Stimulated activated CD4-positive, alpha-beta T cell treated with anti-CD3 and anti-CD28 coated beads, Interleukin-15, amount 100 ng/mL, for 1 hour (primary cell): Measurements from ENCODE around the gene LAD1.

Source experiments
- DNase-seq, 2 donors: peaks; one replicate each; pipeline ENCODE4 v3.0.0-alpha.2; 2020; ENCODE audit warnings: low read depth in 1 of 2, low spot score in 1 of 2

LAD1 gene

DNA sequence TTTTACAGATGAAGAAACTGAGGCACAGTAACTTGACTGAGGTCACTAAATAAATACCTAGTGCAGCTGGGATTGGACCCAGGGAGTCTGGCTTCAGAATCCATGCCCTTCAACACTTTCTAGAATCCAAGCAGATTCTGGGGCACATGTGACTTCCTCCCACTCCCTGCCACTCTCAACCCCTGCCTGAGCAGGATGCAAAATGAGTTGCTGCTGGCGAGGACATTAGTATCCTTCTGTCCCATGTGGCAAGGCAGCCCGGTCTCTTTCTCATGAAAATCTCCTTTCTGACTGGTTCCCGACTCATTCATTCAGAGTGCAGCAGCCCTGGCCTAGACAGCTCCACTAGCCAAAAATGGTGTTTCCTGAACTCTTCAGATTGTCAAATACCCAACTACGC, 50.0 kb downstream of the LAD1 start:
- DNase-seq: no peak

DNA sequence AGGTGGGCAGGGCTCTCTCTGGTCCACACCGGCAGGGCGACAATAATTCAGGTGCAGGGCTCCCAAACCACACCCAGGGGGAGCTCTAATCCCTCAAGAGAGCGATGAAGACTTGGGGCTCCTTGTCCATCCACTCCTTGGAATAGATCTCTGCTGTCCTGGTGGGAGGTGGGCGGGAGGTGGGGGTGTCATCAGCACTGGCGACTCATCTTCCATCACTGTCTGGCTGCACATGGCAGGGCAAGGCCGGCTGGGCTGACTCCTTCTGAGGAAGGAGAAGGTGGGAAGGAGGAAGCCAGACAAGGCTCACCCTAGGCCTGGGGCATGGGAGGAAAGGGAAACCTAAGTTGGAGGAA, 50.9 kb downstream of the LAD1 start:
- no peak for DNase-seq

DNA sequence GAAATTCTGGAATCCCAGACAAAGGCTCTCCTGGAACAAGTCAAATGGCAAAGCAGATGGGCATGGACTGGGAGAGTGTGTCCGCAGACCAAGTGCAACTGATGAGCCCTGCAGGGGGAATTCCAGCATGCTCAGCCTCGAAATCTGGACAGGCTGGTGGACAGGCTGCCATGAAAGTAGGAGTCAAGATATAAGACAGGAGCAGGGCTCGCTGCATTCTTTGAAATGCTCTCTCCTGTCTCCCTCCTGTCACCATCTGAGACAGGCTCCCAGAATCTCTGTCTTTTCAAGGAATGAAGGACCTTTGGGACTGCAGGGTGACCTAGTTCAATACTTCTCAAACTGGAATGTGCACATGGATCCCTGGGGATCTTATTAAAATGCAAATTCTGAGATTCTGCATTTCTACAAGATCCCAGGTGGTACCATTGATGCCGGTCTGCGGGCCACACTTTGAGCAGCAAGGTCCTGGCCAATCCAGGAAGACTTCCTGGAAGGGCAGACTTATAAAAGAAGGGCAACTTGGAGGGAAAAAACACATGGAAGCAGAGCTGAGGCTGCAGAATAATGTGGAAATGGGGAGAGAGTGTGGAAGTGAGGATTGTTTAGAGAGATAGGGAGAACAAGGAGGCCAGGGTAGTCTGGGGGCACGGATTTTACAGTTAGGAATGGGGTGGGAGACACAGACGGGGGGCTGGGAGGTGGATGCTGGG, 51.5 kb downstream of the LAD1 start:
- DNase-seq: no peak

DNA sequence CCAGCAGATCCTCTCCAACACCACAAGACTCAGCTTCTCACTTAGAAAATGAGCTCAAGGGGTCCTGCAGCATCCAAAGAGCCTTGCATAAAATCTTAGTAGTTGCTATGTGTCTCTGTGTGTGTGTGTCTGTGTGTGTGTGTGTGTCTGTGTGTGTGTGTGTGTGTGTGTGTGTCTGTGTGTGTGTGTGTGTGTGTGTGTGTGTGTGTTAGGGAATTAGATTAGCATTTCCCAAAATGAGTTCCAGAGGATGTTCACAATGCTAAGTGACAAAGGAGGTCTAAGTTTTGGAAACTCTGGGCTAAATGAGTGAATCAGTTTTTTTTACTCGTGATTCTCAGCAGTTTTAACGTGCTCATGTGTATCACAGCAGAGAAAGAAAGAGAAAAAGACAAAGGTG, 52.1 kb downstream of the LAD1 start:
- DNase-seq: no peak

DNA sequence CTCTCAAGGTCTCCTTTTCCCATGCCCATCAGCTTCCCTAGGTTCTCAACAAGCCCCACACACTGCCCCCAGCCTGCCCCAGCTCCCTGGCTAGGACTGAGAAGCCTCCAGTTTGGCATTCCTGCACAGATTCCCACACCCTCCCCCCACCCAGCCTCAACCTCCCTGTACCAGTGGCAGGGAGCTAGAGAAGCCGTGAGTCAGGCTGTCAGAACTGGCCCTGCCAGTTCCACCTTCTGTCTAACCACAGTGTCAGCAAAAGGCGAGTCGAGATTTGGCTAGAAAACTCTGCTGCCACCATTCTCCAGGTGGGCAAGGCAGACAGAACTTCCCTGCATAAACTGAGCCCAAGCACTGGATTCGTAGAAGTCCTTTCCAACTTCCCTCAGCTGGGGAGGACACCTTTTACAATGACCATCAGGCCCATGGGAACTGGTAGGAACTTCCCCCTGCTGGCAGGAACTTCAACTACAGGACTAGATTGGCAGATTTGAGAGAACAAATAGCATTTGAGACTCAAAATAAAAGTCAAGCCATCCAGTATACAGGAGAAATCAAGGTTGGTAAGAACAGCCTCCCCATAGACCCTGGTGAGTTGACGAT, 52.7 kb downstream of the LAD1 start:
- DNase-seq: no peak

DNA sequence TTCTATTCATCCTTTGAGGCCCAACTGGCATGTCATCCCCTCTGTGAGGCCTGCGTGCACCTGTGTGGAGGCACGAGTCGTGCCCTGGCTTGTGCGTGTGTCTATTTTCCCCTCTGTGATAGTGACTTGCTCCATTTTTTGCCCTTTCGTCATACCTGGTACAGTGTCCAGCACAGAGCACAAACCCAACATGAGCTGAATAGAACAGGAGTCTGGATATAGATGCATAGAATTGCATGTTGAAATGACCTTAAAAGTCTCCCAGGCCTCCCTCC, 54.1 kb downstream of the LAD1 start:
- DNase-seq: no peak

DNA sequence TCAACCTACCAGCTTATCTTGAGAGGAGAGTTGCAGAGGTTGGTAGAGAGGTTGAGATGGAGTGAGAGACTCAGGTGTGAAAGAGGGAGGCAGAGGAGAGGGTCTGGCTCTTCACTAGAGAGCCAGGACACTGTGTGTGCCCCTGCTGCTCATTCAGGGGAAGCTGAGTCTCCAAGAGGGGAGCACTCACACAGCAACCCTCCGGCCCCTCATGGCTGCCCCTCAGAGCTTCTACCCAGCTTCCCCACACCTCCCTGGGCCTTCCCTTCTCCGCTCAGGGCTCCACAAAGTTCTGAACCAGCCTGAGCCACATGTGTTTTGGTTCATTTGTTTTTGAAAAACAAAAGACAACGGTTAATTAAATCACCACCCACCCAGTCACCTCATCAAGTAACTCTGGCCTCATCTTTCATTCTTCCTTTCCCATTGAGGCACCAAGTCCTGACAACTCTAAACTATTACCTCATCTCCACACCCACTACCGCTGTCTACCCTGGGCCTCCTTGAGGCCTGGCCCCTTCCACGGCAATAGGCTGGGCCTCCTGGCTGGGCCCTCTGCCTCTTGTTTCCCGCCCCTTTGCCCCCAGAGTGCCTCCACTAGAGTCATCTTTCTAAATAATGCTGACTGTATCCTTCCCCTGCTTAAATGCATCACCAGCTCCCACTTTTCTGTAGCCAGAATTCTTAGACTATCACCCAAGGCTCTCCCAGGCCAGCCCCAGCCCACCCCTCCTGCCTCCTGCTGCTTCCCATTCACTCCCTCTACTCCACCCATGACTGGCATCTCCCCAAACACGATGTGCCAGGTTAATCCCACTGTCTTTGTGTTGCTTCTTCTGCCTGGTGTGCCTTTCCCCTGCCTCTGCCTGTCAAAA, 54.7 kb downstream of the LAD1 start:
- DNase-seq: no peak

DNA sequence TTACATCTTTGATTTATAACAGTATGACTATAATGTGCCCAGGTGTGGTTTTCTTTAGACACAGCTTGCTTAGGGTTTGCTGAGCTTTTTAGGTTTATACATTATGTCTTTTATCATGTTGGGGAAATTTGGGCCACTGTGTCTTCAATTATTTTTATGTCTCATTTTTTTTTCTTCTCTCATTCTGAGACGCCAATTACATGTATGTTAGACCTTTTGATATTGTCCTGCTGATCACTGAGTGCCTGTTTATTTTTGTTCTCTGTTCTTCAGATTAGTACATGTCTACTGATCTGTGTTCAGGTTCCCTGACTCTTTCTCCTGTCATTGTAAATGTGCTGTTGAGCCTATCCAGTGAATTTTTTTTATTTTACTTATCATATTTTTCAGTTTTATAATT, 57.7 kb downstream of the LAD1 start:
- no peak for DNase-seq

DNA sequence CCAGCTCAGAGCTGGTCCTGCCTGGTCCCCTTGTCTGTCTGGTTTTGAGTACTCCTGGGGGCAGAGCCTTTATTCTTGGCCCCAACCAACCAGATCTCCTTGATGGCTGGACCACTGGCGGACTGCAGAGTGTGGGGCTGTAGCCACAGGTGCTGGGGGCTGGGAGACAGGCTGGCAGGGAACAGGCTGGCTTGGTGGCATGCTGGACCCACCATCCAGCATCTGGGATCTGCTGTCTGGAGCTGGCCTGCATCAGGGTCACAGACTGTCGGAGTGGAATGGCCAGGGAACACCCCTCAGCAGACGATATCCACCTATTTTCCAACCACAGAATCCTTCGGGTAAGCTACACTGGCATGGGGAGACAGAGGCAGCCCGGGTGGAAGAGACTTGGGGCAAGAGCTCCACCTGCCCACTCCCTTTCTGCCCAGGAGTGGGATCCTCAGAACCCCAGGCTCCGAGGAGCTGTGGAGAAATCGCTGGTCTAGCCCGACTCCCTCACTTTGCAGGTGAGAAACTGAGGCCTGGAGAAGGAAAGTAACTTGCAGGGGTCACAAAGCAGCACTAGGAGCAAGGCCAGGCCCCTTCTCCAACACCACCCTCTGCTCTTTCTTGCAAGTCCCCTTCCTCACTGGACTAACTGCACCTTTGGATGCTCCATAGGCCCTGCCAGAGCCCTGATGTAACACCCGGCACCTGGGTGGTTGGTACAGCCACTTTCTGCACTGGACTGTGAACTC, 62.2 kb downstream of the LAD1 start:
- no peak for DNase-seq

DNA sequence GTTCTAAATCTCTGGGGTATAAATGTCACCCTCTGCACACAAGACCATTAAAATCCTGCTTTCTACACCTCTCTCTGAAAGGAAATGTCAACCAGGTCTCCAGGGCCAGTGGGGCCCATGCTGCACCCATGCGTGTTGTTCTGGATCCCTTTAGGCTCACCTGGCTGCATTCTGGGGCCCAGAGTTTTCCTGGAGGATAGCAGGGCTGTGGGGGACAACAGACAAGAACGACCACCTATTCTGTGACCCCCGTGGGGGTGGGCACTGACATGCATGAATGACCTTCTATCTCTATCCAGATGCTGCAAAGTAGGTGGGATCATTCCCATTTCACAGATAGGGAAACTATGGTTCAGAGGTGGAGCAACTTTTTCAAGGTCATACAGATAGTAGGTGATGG, 63.2 kb downstream of the LAD1 start:
- DNase-seq: no peak

DNA sequence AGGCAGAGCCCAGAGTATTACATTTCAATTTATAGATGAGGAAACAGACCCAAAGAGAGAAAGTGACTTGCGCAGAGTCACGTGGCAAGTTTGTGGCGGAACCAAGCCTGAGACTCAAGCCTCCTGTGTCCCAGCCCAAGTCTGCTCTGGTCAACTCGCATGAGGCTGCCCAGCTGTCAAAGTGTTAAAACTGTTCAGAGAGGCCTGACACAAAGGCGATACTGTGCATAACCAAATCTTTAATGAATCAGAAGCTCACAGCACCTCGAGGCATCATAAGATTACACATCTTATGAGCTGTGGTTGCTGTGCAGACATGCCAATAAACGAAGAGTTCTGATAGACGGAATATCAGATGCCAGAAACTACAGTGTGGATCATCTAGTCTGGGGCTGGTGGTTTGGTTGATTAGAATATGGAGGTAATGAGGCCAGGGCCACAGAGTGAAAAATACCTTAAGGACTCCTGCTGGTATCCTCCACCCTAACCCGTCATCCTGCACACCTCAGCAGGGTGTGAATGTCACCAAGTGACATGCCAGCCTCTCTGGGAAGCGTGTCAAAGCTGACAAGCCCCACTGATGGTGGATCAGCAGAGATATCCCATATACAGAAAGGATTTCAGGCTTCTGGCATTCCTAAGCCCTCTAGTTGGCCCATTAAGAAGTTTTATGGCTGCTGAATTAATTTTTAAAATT, 63.8 kb downstream of the LAD1 start:
- DNase-seq: no peak

DNA sequence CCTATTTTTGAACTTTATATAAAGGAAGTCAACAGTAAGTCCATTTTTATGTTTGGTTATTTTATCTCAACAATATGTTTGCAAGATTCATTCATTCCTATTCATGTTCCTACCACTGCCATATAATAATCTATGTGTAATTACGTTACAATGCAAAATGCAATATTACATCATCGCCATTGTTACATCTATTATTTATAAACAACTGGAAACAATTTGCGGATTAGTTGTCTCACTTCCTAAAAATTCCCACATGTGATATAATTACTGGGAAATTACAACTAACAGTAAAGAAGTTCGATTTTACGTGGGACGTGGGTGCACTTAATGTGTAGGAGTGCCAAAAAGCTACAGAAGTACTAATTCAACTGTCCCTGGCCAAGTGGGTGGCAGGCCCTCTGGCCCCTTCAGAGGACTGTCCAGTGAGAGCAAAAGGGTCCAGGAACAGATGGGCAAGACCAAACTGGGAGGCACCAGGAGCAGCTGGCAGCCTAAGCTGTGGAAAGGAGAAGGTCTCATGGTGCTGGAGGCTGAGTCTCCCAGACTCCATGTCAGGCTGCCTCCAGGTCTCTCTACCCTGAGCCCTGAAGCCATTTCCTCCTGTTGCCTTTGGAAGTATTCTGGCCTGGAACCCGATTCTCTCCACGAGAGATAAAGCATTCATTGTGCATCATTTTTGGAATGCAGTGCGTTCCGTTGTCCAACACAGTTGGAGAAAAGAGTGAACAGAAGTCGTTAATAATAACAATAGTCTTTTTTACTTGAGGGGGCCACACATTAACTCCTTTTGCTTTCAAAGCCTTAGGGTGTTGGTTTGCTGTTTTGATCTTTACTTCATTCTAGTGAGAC, 64.6 kb downstream of the LAD1 start:
- no peak for DNase-seq

DNA sequence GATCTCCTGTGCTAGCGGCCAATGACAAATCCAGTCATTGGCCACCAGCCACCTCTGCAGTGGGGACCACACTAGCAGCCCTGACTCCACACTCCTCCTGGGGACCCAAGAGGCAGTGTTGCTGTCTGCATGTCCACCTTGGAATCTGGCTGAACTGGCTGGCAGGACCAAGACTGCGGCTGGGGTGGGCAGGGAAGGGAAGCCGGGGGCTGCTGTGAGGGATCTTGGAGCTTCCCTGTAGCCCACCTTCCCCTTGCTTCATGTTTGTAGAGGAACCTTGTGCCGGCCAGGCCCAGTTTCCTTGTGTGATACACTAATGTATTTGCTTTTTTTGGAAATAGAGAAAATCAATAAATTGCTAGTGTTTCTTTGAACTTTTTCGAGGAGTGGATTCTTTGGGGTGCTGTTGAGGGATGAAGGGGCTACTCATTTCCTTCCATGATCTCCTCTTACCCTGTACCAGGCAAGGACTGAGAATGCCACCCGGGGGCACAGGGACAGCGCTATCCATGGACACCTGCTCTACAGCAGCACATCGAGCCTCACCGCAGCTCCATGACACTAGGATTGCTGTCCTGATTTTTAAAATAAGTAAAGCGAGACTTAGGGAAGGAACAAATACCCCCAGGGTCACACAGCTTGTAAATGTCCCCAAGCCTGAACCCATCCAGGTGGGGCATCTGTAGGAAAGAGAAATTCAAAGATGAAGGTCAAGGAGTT, 66.3 kb downstream of the LAD1 start:
- DNase-seq: no peak

DNA sequence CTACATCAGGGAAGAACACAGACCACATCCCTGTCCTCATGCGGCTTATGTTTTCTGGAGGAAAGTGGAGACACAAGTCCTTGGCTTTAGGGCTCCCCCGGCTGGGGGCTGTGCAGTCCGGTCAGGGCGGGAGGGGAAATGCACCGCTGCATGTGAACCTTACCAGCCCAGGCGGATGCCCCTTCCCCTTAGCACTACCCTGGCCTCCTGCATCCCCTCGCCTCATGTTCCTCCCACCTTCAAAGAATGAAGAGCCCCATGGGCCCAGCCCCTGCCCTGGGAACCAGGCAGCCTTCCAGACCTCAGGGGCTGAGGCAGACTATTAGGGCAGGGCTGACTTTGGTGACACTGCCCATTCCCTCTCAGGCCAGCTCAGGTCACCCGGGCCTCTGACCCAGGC, 67.1 kb downstream of the LAD1 start:
- DNase-seq: no peak

DNA sequence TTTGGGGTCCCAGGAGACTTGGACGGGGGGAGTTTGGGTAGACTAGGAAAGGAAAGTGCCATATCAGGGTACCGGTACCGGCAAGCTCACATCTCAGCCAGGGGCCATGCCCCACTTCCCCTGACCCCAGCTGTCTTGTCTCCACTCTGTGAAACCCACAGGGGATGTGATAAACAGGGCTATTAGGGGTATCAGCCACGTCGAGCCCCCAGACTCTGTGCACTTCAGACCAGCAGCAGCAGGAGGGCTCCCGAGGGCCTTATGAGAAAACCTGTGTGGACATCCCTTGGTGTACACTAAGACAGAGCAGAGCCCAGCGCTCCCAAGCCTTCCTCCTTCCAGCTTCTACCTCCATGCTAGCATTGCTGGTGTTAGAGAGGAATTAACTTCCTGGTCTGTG, 68.0 kb downstream of the LAD1 start:
- no peak for DNase-seq
